Stimulated activated CD4-positive, alpha-beta T cell treated with anti-CD3 and anti-CD28 coated beads, Interleukin-4, amount 100 ng/mL, for 24 hours (primary cell): Measurements from ENCODE around the gene AURKB.
"Not testable (repeated sequence)": the region's sequence is repeated elsewhere in the genome, so short reads cannot be mapped to it uniquely, and the experiment has no call there.

ENCODE experiments used
- DNase-seq: peaks from one replicate; pipeline ENCODE4 v3.0.0-alpha.2; 2020

AURKB gene

GRCh38 chr17:8224891-8225812 lies 14.8 kb upstream of the AURKB start:
- DNase-seq = no peak

DNA sequence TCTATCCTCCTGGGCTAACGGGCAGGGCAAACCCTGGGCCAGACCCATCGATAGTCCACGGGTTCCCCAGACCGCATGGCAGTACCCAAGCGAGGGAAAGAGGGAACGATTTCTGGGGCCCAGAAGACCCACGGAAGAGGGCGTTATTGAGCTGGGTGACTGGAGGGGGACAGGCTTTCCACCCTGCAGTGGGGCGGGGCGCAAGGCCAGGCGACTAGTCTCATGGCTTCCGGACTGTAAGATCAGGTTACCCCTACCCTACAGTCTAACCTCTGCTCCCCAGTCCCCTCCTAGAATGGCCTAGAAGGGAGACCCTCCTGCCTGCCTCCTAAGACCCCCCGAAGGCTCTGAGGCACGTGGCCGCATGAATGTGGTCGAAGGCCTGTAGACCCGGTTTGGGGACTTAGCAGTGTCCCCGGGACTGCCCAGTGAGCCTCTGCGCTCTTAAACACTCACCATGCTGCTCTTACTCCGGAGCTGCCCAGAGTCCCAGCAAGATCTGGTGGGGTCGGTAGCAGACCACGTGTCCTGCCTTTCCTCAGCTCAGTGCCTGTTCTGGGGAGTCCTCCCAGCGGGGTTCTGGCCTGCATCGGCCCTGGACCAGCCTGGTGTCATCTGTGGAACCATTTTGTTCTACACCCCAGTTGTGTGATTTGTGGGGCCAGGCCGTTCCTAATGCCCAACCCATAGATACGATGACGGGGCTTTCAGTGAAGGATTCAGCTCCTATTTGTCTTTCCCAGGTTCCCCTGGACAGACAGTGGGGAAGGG lies 13.2 kb upstream of the AURKB start:
- peak; percentile 60 for DNase-seq

DNA sequence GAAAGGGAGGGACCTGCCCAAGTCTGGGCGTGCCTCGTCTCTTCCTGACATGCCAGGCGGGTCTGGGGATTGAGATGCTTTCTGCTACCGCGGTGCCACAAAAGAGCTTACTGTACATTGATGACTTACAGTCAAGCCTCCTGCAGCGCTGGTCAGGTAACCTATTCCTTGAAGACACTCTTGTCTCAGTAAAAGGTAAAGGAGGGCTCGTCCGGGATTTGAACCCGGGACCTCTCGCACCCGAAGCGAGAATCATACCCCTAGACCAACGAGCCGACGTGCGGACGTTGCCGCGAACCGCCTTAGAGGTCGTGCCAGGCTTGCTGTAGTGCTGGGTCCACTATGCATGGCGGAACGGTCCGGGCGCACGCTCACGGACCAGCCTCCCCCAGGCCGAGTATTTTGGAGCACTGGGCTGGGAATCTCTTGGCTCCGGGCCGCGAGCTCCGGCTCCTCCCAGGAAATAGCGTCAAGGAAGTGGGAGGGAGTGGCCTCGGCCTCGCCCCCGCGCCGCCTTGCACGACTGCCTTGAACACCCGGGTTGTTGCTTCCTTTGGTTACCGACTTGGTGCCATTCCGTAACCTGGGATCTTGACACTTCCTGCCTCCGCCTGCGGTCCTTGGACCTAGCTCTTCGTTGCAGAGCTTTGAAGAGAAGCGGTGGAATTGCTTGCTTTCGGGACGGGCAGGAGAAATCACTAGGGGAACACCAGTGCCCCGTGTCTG lies 12.4 kb upstream of the AURKB start:
- DNase-seq = peak; percentile 91

DNA sequence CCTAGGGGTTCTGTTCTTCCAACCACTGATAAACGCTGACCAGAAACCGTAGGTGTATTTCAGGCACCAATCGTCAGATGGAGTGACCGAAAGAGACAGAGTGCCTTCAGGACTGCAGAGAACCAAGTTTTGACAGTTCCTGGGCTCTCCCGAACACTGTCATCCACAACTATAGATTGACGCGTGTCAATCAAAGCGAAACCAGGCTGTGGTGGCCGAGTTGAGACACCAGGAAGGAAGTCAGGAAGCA lies 11.9 kb upstream of the AURKB start:
- DNase-seq = no peak

DNA sequence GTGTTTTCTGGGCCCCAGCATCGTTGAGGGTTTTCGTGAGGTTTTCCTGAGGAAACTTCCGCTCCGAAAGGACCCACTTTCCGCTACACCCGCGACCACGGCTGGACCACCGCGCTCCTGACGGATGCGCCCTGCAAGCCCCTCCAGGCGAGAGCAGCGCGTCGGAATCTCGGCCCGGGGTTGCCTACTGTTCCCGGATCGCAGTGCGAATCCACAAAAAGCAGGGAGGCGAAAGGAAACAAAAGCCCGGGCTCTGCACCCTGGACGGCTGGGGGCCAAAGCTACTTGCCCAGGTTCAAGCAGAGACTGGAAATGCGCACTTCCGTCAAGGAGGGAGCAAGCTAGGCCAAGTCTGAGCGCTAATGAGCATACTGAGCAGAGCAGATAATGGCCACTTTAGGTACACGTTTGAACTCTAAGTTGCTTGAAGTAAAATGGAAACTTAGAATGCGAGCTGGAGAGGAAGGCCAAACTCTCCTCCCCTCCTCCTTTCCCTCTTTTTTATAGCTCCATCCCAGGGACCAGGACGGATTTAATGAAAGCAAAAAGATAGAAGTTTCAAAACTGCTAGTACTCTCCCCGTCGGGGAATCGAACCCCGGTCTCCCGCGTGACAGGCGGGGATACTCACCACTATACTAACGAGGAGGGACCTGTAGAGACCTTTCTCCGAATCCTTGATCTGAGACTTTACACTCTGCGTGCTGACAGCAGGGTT lies 11.4 kb upstream of the AURKB start:
- peak; percentile 93 for DNase-seq

DNA sequence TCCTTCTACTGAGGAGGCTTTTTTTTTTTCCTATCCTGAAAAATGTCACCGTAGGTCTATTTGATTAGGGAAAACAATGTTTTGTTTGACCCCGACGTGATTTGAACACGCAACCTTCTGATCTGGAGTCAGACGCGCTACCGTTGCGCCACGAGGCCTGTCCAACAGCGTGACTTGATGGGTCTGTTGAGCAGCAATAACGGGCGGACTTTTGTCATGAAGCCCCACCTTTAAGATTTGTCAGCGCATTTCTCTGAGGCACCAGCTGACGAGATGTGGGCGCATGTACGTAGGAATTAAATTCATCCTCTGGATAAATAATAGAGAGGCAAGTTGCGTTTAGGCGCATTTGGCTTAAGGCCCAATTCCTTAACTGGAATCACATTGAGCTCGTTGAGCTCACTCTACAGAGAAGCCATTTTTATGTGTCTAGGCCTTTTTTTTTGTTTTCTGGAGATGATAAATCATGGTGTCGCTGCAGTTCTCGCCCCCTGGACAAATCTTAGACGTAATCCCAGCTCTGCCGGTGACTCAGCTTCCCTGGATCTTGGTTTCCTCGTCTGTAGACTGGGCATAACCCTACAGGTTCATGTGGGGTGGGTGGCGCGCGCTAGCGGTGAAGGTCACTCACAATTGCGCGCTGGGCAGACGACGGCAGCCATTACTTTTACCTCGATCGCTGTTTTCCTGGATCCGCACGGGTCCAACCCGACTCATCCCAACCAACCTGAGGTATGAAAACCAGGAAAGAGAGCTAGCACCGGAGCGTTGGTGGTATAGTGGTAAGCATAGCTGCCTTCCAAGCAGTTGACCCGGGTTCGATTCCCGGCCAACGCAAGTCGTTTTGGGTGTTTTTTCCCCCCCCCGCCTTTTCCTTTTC lies 10.6 kb upstream of the AURKB start:
- peak; percentile 93 for DNase-seq

GRCh38 chr17:8214000-8214399 lies 3.6 kb upstream of the AURKB start:
- not testable (repeated sequence) for DNase-seq

DNA sequence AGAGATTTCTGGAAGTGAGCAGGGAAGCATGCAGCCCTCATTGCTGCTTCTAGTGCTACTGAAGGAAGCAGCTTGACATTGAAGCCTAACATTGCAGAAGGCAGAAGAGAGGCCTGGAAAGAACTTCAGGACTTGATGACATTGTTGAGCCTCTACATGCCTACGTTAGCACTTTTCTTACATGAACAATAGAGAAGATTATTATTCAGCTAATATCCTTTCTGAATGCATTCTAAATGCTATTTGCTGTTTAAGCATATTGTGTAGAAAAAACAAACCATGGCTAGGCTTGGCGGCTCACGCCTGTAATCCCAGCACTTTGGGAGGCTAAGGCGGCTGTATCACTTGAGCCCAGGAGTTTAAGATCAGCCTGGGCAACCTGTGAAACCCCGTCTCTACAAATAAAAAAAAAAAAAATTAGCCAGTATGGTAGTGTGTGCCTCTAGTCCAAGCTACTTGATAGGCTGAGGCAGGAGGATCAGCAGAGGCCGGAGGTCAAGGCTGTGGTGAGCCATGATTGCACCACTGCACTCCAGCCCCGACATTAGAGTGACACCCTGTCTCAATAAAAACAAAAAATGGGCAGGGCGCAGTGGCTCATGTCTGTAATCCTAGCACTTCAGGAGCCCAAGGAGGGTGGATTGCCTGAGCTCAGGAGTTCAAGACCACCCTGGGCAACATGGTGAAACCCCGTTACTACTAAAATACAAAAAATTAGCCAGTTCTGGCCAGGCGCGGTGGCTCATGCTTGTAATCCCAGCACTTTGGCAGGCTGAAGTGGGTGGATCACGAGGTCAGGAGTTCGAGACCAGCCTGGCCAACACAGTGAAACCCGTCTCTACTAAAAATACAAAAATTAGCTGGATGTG lies 2.2 kb upstream of the AURKB start:
- no peak for DNase-seq

DNA sequence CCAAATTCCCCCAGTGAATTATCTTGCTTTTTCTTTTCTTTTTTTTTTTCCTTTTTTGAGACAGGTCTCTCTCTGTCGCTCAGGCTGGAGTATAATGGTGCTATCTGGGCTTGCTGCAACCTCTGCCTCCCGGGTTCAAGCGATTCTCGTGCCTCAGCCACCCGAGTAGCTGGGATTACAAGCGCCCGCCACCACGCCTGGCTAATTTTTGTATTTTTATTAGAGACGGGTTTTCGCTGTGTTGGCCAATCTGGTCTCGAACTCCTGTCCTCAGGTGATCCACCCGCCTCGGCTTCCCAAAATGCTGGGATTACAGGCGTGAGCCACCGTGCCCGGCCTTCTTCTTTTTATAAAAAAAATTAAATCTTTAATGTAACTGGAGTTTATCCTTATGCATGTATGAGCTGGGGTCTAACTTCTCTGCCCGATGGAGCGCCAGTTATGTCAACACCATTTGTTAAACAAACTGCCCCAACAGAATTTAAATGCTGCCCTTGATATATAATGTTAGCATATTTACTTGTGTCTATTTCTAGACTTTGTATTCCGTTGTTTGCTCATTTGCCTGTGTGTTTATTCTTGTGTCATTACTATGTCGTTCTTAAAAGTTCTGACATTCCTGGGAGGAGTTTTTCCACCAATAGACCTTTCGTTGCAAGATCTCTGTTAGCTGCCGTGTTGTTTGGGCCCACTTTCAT lies 535 bp upstream of the AURKB start:
- no peak for DNase-seq

GRCh38 chr17:8206536-8206935 lies 3.8 kb downstream of the AURKB start:
- DNase-seq = no peak

GRCh38 chr17:8204761-8205555 lies 5.4 kb downstream of the AURKB start:
- no peak for DNase-seq

DNA sequence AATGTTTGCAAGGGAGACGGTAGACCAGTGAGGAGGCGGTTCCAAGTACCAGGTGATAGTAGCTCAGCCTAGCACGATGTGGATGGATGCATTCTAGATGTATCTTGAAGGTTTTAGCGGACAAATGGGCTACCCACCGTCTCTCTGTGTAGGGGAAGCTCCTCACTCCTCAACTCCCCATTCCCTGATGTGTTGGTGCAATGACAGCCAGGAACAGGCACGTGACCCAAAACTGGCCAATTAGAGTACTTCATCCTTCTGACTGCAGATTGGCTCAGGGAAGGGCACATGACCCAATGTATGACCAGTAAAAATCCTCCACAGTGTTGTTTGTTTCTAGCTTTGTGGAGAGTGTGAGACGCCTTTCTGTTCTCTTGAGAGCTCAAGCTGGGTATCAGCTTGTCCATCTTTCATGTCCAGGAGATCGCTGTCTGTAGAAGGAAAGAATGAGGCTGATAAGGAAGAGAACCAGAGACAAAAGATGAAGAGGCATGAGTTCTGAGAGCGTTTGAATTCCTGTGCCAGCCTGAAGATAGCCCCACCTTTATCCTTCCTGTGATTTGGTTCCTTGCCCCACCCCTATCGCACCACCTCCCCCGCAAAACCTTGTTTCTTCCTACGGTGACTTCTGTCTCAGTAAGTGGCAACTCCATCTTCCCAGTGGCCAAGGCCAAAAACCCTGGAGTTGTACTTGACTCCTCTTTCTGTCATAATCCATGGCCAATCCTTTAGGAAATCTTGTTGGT lies 18.1 kb downstream of the AURKB start:
- DNase-seq = peak; percentile 66

DNA sequence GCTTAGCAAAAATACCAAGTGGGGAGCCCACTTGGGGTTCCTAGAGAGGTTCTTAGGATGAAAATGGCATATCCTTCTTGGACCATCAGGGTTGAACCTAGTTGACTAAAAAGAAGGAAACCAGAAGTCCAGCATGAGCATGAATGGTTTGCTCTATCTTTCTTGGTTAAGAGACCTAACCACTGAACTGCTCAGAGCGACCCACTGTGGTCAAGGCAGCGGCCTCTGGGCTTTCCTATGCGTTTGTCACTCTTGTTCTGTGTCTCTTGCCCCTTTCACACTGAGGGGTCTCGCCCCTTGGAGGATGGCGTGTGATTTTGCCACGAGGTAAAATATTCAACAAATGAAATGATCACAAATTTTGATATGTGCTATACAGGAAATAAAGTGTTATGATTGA lies 19.9 kb downstream of the AURKB start:
- no peak for DNase-seq

GRCh38 chr17:8189711-8190477 lies 20.5 kb downstream of the AURKB start, which contains the start of gene BORCS6:
Gene BORCS6, minus strand, starts transcription at chr17:8190180. Its CDS starts 40 bp downstream, at chr17:8190140.
- peak; percentile 97 for DNase-seq

DNA sequence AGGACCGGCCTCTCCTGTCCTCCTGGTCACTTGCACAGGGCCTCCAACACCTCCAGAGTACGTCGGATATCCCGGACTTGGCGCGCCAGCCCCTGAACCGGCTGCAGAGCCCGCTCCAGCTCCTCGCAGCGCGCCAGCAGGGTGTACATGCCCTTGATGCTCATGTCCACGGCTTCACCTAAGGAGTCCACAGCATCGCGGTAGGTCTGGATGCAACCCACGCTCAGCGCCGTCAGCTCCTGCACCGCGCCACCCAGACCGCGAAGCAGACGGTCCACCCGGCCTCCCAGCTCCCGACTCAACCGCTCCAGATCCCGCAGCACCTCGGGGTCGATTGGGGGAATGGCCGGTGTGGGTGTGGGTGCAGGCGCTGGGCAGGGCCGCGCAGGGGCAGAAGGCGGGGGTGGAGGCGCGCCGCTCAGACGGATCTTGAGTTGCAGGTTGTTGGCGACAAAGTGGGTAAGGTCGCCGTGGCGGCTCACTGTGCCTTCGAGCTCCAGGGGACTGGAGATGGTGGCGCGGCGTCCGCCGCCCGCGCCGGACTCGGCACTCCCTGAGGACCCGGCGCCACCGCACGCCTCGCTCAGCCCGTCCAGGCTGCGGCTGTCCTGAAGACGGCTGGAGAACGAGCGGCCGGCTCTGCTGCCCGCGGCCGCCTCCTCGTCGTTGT lies 21.2 kb downstream of the AURKB start:
- no peak for DNase-seq

DNA sequence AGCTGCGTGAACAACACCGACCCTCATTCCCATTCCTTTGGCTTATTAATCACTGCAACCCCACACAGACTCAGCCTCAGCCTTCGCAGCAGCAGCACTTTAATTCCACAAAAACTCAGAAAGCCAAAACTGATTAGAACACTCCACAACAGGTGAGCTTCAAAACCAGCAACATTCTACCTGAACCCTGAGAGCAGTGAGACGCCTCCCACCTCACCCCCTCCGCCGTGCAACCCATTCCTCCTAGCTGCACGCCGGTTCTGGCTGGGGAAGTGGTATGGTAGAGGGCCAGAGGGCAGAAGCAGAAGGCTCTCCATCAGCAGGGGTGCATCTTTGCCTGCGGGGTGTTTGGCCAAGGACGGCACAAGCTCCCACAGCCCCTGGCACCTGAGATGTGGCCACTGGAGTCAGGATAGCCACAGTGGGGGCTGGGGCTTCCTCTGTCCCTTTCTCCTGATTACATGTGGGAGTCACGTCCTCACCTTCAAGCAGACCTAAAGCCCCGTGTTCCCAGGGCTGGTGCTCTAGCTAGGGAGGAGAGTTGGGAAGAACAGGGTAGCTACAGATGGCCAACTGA lies 22.0 kb downstream of the AURKB start:
- no peak for DNase-seq
